AG04450 (cell line): ENCODE measurements around the gene MMS19. TPM values are rescaled to one million over a fixed set of nuclear protein-coding genes. Genes with fewer than 3 reads are reported as not detected.

ENCODE experiments used
- CTCF ChIA-PET: fragments of 300-600, 350-600 bp; formaldehyde crosslinking; extraction: SDS; loops from one replicate; lab custom pipeline; 2022; ENCODE audit warnings: antibody characterized with exemption, inconsistent platforms; lab: Charles Lee
- POLR2A ChIA-PET: fragments of 350-600 bp; formaldehyde crosslinking; extraction: SDS; loops from one replicate; lab custom pipeline; 2021; ENCODE audit warnings: antibody characterized with exemption, inconsistent platforms; lab: Yijun Ruan, JAX
- DNase-seq: peaks from one replicate; pipeline ENCODE4 v3.0.0-alpha.2; 2011; ENCODE audit warnings: low read depth, low spot score
- H3K27ac ChIP-seq: one replicate; pipeline ENCODE4 v1.5.1; 2012; ENCODE audit warnings: low read depth, low read length, control low read depth
- H3K27me3 ChIP-seq: one replicate; pipeline ENCODE4 v1.6.0; 2012; ENCODE audit warnings: low read length; ENCODE audit not compliant: control insufficient read depth, insufficient read depth
- H3K4me3 ChIP-seq: 2 replicates; pipeline ENCODE4 v1.5.1; 2011; ENCODE audit warnings: mild to moderate bottlenecking, low read depth, low read length, control low read depth
- H3K9me3 ChIP-seq: 2 replicates; pipeline ENCODE4 v1.5.1; 2012; ENCODE audit warnings: low read length; ENCODE audit not compliant: control insufficient read depth, insufficient read depth
- CTCF ChIP-seq: IDR thresholded peaks from 2 replicates; pipeline ENCODE4 v1.5.1; 2011; ENCODE audit warnings: low read depth, low read length, control low read depth, inconsistent platforms
- polyA plus RNA-seq: library from polyadenylated mRNA; depleted of rRNA; stranded (reverse); fragments of >200 nt; gene quantifications from 2 replicates; pipeline ENCODE4 v1.2.3, GENCODE V29; 2011

Gene MMS19
- polyA plus RNA-seq, 1 experiment: 71.5 TPM

- Histone ChIP-seq H3K4me3 (no peak overlapping the region), H3K9me3 (no peaks in the 10 kb centered on the region), H3K27me3 (no peaks in the 10 kb centered on the region), H3K27ac (no peak overlapping the region)
- no peak for DNase-seq
- no peak for TF ChIP-seq CTCF
- ChIA-PET CTCF (no interaction called here), POLR2A (interaction anchor here (0.6 kb wide), 1 partner anchor 75 kb away, joined by 7 read pairs; no protein-coding TSS in a partner anchor)
Measured at GRCh38 chr10:97451605-97452004, 46.6 kb downstream of the MMS19 start.

- CTCF ChIA-PET: interaction anchor here (1.2 to 1.8 kb wide), 2 partner anchors 13 to 250 kb away, joined by 4 to 5 read pairs; no protein-coding TSS in a partner anchor
- no peaks in the 10 kb centered on the region for H3K9me3 ChIP-seq
- TF ChIP-seq CTCF: no peak
- H3K4me3 ChIP-seq: no peak overlapping the region
- no peak for DNase-seq
- H3K27me3 ChIP-seq: no peaks in the 10 kb centered on the region
- no peak overlapping the region for H3K27ac ChIP-seq
- POLR2A ChIA-PET: interaction anchor here (0.6 kb wide), 1 partner anchor 76 kb away, joined by 7 read pairs; no protein-coding TSS in a partner anchor
Measured at GRCh38 chr10:97450828-97451227, 47.4 kb downstream of the MMS19 start.

GRCh38 chr10:97445722-97446639 is 52.2 kb downstream of the MMS19 start, which contains the start of the genes EXOSC1 and ZDHHC16:
Gene EXOSC1 (minus strand): TSS chr10:97446006. CDS start chr10:97445985, 21 bp downstream.
Gene ZDHHC16 (plus strand): TSS chr10:97446175. CDS start chr10:97451676, 5,501 bp downstream.
- H3K27ac ChIP-seq: peak within 1 kb of the TSS; percentile 43
- H3K4me3 ChIP-seq: peak within 1 kb of the TSS; percentile 98
- TF ChIP-seq CTCF: 0 out of 2 replicates have a peak, but pooled peaks have one; percentile 7
- H3K27me3 ChIP-seq: no peaks in the 10 kb centered on the region
- POLR2A ChIA-PET: interaction anchor here (0.6 kb wide), 1 partner anchor 43 kb away, joined by 4 read pairs; no protein-coding TSS in a partner anchor
- peak; percentile 91 for DNase-seq
- CTCF ChIA-PET: interaction anchor here (0.6 kb wide), 1 partner anchor 288 kb away, joined by 3 read pairs; no protein-coding TSS in a partner anchor
- H3K9me3 ChIP-seq: no peaks in the 10 kb centered on the region

GRCh38 chr10:97445357-97445721 is 52.9 kb downstream of the MMS19 start:
- ChIA-PET POLR2A (interaction anchor here (0.6 kb wide), 1 partner anchor 42 kb away, joined by 4 read pairs; no protein-coding TSS in a partner anchor), CTCF (interaction anchor here (0.6 kb wide), 1 partner anchor 288 kb away, joined by 3 read pairs; no protein-coding TSS in a partner anchor)
- DNase-seq: no peak
- Histone ChIP-seq H3K9me3 (no peaks in the 10 kb centered on the region), H3K27me3 (no peaks in the 10 kb centered on the region), H3K4me3 (peak overlapping the region; percentile 98), H3K27ac (no peak overlapping the region)
- no peak for TF ChIP-seq CTCF
